ENCODE measurements around the gene DMD.

GRCh38 chrX:33078273-33078672, 133.1 kb downstream of the DMD start:
- TF ChIP-seq CTCF (IDR thresholded peaks at IDR 0.05) = no peak
- TF ChIP-seq EZH2 (IDR thresholded peaks at IDR 0.05; ENCODE audit: borderline replicate concordance, insufficient read depth, low read depth, low read length, poor library complexity, severe bottlenecking) = no peak
